ENCODE data around the gene CBLN4. TPM values are rescaled to one million over a fixed set of nuclear protein-coding genes. Genes with fewer than 3 reads are reported as not detected.

CBLN4 gene
- total RNA-seq, 2 experiments from 2014 or later, result not detected

DNA sequence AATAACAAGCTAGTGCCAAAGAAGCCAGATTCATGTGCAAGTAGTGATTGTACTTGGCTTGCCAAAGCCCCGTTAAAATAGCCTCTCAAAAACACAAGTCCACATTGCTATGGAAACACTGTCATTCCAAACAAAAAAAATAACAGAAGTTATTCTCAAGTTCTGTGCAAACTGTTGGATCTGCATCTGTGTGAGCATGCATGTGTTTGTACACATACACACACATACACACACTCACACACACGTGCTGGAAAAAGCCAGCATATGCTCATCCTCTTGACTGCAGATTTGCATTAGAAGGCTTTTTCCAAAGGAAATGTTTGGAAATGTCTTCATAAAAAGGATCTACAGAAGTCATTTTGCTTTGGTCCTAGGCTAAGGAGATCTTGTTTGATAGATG is 13.4 kb upstream of the CBLN4 start:
- Histone ChIP-seq H3K4me3 (ENCODE audit: low read depth, low read length, poor library complexity, severe bottlenecking) (no peak overlapping the region), H3K9me2 (ENCODE audit: insufficient read depth, low read length) (no peaks in the 10 kb centered on the region), H3K4me2 (ENCODE audit: low read length) (no peak overlapping the region), H3K36me3 (ENCODE audit: insufficient read depth, low read length) (no peaks in the 10 kb centered on the region), H3K79me2 (ENCODE audit: insufficient read depth, low read depth, low read length) (no peaks in the 10 kb centered on the region), H3K9me3 (ENCODE audit: low read length) (no peaks in the 10 kb centered on the region), H3K4me1 (ENCODE audit: insufficient read depth, low read length, poor library complexity, severe bottlenecking) (no peaks in the 10 kb centered on the region), H4K20me1 (ENCODE audit: insufficient read depth, low read length) (no peaks in the 10 kb centered on the region), H2AFZ (ENCODE audit: low read length) (no peak overlapping the region), H3K27ac (ENCODE audit: low read depth, low read length, poor library complexity, severe bottlenecking) (no peak overlapping the region)
- intact Hi-C loops (cut with micrococcal nuclease; ENCODE audit: unreplicated experiment), result no loop called here
- no TSS peak for BruUV-seq (replicated peaks)
- TF ChIP-seq, protein P1, sequence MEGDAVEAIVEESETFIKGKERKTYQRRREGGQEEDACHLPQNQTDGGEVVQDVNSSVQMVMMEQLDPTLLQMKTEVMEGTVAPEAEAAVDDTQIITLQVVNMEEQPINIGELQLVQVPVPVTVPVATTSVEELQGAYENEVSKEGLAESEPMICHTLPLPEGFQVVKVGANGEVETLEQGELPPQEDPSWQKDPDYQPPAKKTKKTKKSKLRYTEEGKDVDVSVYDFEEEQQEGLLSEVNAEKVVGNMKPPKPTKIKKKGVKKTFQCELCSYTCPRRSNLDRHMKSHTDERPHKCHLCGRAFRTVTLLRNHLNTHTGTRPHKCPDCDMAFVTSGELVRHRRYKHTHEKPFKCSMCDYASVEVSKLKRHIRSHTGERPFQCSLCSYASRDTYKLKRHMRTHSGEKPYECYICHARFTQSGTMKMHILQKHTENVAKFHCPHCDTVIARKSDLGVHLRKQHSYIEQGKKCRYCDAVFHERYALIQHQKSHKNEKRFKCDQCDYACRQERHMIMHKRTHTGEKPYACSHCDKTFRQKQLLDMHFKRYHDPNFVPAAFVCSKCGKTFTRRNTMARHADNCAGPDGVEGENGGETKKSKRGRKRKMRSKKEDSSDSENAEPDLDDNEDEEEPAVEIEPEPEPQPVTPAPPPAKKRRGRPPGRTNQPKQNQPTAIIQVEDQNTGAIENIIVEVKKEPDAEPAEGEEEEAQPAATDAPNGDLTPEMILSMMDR (conservative IDR thresholded peaks at IDR 0.05; ENCODE audit: low read length), result no peak
- no peak for TF ChIP-seq EZH2phosphoT487 (IDR thresholded peaks at IDR 0.05; ENCODE audit: borderline replicate concordance, low read depth, low read length)
- ChIA-PET POLR2A (no interaction called here), CTCF (ENCODE audit: unreplicated experiment) (no interaction called here)
- DNase-seq (ENCODE audit: low spot score), result no peak

DNA sequence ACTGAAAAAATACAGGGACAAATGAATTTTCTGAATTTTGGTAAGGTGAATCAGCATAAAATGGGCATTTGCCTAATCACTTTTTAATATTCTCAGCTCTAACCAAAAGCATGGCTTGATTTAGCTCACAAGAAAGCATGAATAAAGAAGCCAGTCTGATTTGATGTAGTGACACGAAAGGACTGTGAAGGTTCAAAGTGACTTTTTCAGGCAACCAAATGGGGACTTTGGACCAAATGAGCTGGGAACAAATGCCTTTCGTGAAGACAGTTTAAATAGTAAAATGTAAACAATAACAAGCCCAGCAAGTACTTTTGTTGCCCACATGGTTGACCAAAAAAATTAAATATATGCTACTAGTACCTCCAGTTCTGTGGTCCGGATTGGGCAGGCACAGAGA is 12.9 kb upstream of the CBLN4 start:
- Histone ChIP-seq H2AFZ (ENCODE audit: low read length) (no peak overlapping the region), H3K4me2 (ENCODE audit: low read length) (no peak overlapping the region), H3K9me3 (ENCODE audit: low read length) (no peaks in the 10 kb centered on the region), H4K20me1 (ENCODE audit: insufficient read depth, low read length) (no peaks in the 10 kb centered on the region), H3K4me3 (ENCODE audit: low read depth, low read length, poor library complexity, severe bottlenecking) (no peak overlapping the region), H3K79me2 (ENCODE audit: insufficient read depth, low read depth, low read length) (no peaks in the 10 kb centered on the region), H3K9me2 (ENCODE audit: insufficient read depth, low read length) (no peaks in the 10 kb centered on the region), H3K36me3 (ENCODE audit: insufficient read depth, low read length) (no peaks in the 10 kb centered on the region), H3K4me1 (ENCODE audit: insufficient read depth, low read length, poor library complexity, severe bottlenecking) (no peaks in the 10 kb centered on the region), H3K27ac (ENCODE audit: low read depth, low read length, poor library complexity, severe bottlenecking) (no peak overlapping the region)
- TF ChIP-seq EZH2phosphoT487 (IDR thresholded peaks at IDR 0.05; ENCODE audit: borderline replicate concordance, low read depth, low read length), result no peak
- TF ChIP-seq, protein P1 (conservative IDR thresholded peaks at IDR 0.05; ENCODE audit: low read length), result no peak
- POLR2A ChIA-PET, result no interaction called here
- DNase-seq (ENCODE audit: low spot score), result no peak
- intact Hi-C loops (cut with micrococcal nuclease; ENCODE audit: unreplicated experiment), result no loop called here
- CTCF ChIA-PET (ENCODE audit: unreplicated experiment), result no interaction called here
- BruUV-seq (replicated peaks), result no TSS peak

DNA sequence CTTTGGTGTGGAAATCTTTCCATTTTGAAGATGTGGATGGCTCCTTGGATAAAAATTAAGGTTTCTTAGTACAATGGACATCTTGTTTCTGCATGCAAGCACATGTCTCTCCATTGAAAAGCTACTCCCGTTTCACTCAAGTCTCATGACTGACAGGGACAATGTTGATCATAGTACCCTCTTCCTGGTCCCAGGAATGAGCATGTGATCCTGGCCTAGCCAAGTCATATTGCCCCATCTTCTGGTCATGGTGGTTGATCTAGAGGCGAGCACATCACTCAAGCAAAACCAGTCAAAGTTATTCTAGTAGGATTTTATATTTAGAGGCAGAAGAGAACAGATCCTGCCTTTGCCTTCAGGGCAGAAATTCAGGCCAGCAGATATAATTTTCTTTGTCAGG is 12.2 kb upstream of the CBLN4 start:
- intact Hi-C loops (cut with micrococcal nuclease; ENCODE audit: unreplicated experiment), result no loop called here
- BruUV-seq (replicated peaks), result no TSS peak
- H3K27ac ChIP-seq (ENCODE audit: low read depth, low read length, poor library complexity, severe bottlenecking), result no peak overlapping the region
- DNase-seq (ENCODE audit: low spot score), result no peak
- H2AFZ ChIP-seq (ENCODE audit: low read length), result no peak overlapping the region
- no peaks in the 10 kb centered on the region for H3K36me3 ChIP-seq (ENCODE audit: insufficient read depth, low read length)
- H4K20me1 ChIP-seq (ENCODE audit: insufficient read depth, low read length), result no peaks in the 10 kb centered on the region
- H3K9me2 ChIP-seq (ENCODE audit: insufficient read depth, low read length), result no peaks in the 10 kb centered on the region
- CTCF ChIA-PET (ENCODE audit: unreplicated experiment), result no interaction called here
- no peaks in the 10 kb centered on the region for H3K9me3 ChIP-seq (ENCODE audit: low read length)
- TF ChIP-seq, protein P1 (conservative IDR thresholded peaks at IDR 0.05; ENCODE audit: low read length), result no peak
- TF ChIP-seq EZH2phosphoT487 (IDR thresholded peaks at IDR 0.05; ENCODE audit: borderline replicate concordance, low read depth, low read length), result no peak
- H3K4me3 ChIP-seq (ENCODE audit: low read depth, low read length, poor library complexity, severe bottlenecking), result no peak overlapping the region
- no peaks in the 10 kb centered on the region for H3K4me1 ChIP-seq (ENCODE audit: insufficient read depth, low read length, poor library complexity, severe bottlenecking)
- no peaks in the 10 kb centered on the region for H3K79me2 ChIP-seq (ENCODE audit: insufficient read depth, low read depth, low read length)
- H3K4me2 ChIP-seq (ENCODE audit: low read length), result no peak overlapping the region
- POLR2A ChIA-PET, result no interaction called here

Measured in OCI-LY7 (cell line).